GM12865 (cell line): ENCODE measurements around the gene GPR155.
"Not testable (repeated sequence)": the region's sequence is repeated elsewhere in the genome, so short reads cannot be mapped to it uniquely, and the experiment has no call there.

ENCODE experiments used
- DNase-seq: peaks from one replicate; pipeline ENCODE4 v3.0.0; 2010; ENCODE audit warnings: low read depth
- H3K4me3 ChIP-seq: 2 replicates; pipeline ENCODE4 v1.5.1; 2011; ENCODE audit warnings: mild to moderate bottlenecking, low read depth, low read length, control low read depth
- CTCF ChIP-seq: IDR thresholded peaks from 2 replicates; pipeline ENCODE4 v1.5.1; 2011; ENCODE audit warnings: low read length, control low read depth, low read depth, inconsistent platforms; ENCODE audit not compliant: insufficient read depth; ENCODE audit errors: missing control alignments

The GPR155 gene

DNA sequence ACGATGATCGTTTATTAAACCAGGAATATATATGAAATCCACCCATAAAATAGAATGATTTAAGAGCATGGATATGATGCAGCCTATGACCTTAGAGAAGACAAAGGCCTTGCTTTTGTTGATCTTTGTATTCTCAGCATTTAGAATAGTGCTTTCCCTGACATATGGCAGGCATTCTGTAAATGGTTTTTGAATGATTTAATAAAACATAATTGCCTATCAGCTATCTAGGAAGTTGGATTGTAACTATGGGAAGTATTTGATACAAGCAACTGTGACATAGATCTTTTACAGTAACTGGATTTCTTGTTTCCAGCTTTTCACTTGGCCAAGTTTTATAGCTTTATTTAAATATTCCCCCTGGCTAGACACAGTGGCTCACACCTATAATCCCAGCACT, 5.1 kb upstream of the GPR155 start:
- no peak overlapping the region for H3K4me3 ChIP-seq
- DNase-seq, result no peak
- no peak for TF ChIP-seq CTCF

GRCh38 chr2:174490051-174490450, 3.2 kb upstream of the GPR155 start:
- DNase-seq, result peak; percentile 16
- TF ChIP-seq CTCF, result no peak
- H3K4me3 ChIP-seq, result no peak overlapping the region

GRCh38 chr2:174489520-174489919, 2.7 kb upstream of the GPR155 start:
- H3K4me3 ChIP-seq, result not testable (repeated sequence)

DNA sequence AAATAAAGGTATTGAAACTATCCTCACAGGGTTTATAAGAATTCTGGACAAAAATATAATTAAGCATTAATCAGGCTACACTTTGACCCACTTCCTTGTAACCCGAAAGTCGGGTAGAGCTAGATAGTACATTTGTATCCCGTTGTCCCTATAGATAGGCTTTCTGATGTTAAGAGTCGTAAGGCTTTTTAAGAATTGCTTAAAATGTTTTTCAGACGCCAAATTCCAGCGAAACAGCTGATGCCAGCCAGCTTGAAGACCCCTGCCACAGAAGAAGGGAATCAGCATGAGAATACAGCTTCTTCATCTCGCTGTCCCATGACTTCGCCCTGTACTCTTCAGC, 962 bp upstream of the GPR155 start:
- no peak for DNase-seq

More at GRCh38 chr2:174489520-174489919, 2.7 kb upstream of the GPR155 start:
- DNase-seq, result peak; percentile 9

DNA sequence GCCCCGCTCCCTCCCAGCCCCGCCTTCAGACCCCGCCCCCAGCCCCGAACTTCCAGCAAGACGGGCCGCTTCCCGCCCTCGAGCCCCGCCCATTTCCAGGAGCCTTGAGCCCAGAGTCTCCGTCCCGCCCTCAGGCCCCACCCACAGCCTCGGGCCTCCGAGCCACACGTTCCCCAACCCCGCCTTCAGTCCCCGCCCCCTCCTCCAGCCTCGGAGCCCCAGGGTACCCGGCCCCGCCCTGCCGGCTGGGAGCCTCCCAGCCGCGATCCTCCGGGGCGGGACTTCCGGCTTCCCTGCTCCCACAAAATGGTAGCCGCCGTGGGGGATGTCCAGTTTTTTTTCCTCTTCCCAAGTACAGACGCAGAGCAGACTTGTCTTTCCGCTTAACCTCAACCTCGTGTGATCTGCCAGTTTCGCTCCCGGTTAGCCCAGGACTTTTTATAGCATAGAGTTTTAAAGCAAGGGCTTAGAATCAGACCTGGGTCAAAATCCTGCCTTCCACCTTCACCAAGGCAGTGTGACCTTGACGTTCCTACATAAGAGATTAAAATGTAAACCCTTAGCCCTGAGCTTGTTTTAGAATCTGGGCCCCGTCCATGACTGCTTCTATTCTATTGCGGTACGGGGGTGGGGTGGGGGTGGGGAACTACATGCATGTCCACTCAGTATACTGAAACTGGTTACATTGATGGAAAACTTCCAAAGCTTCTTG, 435 bp upstream of the GPR155 start:
- TF ChIP-seq CTCF, result no peak
- H3K4me3 ChIP-seq, result peak overlapping the region; percentile 93
- peak; percentile 100 for DNase-seq

More for the DNA sequence above, 962 bp upstream of the GPR155 start:
- H3K4me3 ChIP-seq, result peak overlapping the region; percentile 93
- TF ChIP-seq CTCF, result no peak

GRCh38 chr2:174485788-174486562, 854 bp downstream of the GPR155 start:
- no peak for TF ChIP-seq CTCF
- peak; percentile 35 for DNase-seq

DNA sequence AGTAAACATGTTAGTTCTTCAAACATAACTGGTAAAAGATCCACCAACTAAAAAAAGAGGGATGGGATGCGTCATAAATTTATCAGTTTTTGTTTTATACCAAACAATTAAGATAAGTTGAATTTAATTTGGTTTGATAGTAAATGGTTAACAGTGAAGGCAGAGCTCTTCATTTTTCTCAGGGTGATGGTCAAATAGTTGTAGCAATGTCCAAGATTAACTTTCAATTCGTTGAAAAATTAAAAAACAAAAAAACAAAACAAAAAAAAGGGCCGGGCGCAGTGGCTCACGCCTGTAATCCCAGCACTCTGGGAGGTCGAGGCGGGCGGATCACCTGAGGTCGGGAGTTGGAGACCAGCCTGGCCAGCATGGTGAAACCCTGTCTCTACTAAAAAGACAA, 1.8 kb downstream of the GPR155 start:
- DNase-seq, H3K4me3 ChIP-seq: not testable (repeated sequence)

More at GRCh38 chr2:174485788-174486562, 854 bp downstream of the GPR155 start:
- peak overlapping the region; percentile 68 for H3K4me3 ChIP-seq

DNA sequence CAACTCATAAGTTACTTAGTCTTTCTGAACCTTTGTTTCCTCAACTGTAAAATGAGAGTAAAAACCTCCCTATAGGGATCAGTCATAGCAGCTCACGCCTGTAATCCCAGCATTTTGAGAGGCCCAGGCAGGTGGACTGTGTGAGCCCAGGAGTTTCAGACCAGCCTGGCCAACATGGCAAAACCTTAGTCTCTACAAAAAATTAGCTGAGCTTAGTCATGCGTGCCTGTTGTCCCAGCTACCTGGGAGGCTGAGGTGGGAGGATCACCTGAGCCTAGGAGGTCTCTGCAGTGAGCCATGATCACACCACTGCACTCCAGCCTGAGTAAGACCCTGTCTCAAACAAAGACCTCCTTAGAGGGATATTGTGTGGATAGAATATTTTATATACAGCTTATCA, 2.3 kb downstream of the GPR155 start:
- no peak for TF ChIP-seq CTCF
- H3K4me3 ChIP-seq, result no peak overlapping the region
- no peak for DNase-seq
